Endothelial cell of umbilical vein (primary cell): ENCODE data around the gene PDAP1. TPM values are rescaled to one million over a fixed set of nuclear protein-coding genes. Genes with fewer than 3 reads are reported as not detected.

Experiments used
- BruUV-seq: library from RNA; stranded (reverse); fragments of 400-500 nt; replicated peaks from 2 replicates; lab custom pipeline; 2021; lab: Mats Ljungman, UMichigan
- CTCF ChIA-PET: fragments of 300-600, 350-600 bp; sonication (Branson Sonifier 250); formaldehyde crosslinking; loops from one replicate; lab custom pipeline; 2021; ENCODE audit warnings: antibody characterized with exemption, inconsistent platforms; lab: Charles Lee
- POLR2A ChIA-PET: fragments of 300-600, 350-600 bp; sonication (Branson Sonifier 250); formaldehyde crosslinking; loops from one replicate; lab custom pipeline; 2021; ENCODE audit warnings: antibody characterized with exemption, inconsistent platforms; lab: Charles Lee
- DNase-seq: peaks from one replicate; pipeline ENCODE4 v3.0.0-alpha.2; 2011; ENCODE audit warnings: low read depth, low spot score
- FAIRE-seq: peaks from 2 replicates; lab custom pipeline; 2011; peaks lifted over from hg19 to GRCh38; lab: Jason Lieb, UNC
- H2AFZ ChIP-seq: 2 replicates; pipeline ENCODE4 v1.6.0; 2012; ENCODE audit warnings: low read depth, low read length, control low read depth, inconsistent platforms
- H3K27ac ChIP-seq: 2 replicates; pipeline ENCODE4 v1.5.1; 2011; ENCODE audit warnings: low read depth, mild to moderate bottlenecking, control low read depth, low read length, moderate library complexity; ENCODE audit not compliant: insufficient read depth
- H3K27me3 ChIP-seq, 2 experiments: 2 replicates each; pipeline versions ENCODE4 v1.6.0 to v1.6.1; 2011; ENCODE audit warnings: low read length in 2 of 2, mixed read lengths in 1 of 2; ENCODE audit not compliant: control insufficient read depth in 2 of 2, insufficient read depth in 2 of 2
- H3K36me3 ChIP-seq, 2 experiments: 2 replicates in 1 of 2; 3 replicates in 1 of 2; pipeline ENCODE4 v1.5.1; 2011; ENCODE audit warnings: low read length in 2 of 2, mild to moderate bottlenecking in 1 of 2, moderate library complexity in 1 of 2; ENCODE audit not compliant: control insufficient read depth in 2 of 2, insufficient read depth in 2 of 2; ENCODE audit errors: extremely low read depth in 1 of 2
- H3K4me1 ChIP-seq: 3 replicates; pipeline ENCODE4 v1.5.1; 2011; ENCODE audit warnings: mild to moderate bottlenecking, low read length; ENCODE audit not compliant: control insufficient read depth, insufficient read depth; ENCODE audit errors: extremely low read depth
- H3K4me2 ChIP-seq: 2 replicates; pipeline ENCODE4 v1.6.1; 2011; ENCODE audit warnings: low read length, control low read depth, mixed read lengths; ENCODE audit not compliant: insufficient read depth
- H3K4me3 ChIP-seq, 3 experiments: fragments of 200-600 bp in 1 of 3; sonication (generic), shearing (Covaris generic) in 1 of 3; replicated peaks in 1 of 3; 2 replicates each; pipeline ENCODE4 v1.5.1; 2011 to 2016; ENCODE audit warnings: control low read depth in 3 of 3, low read length in 3 of 3, mild to moderate bottlenecking in 2 of 3, inconsistent platforms in 1 of 3, low read depth in 1 of 3, moderate library complexity in 1 of 3; ENCODE audit not compliant: insufficient read depth in 1 of 3
- H3K79me2 ChIP-seq: 2 replicates; pipeline ENCODE4 v1.6.0; 2012; ENCODE audit warnings: low read length, inconsistent platforms; ENCODE audit not compliant: control insufficient read depth, insufficient read depth
- H3K9ac ChIP-seq: replicated peaks from 2 replicates; pipeline ENCODE3; 2011; ENCODE audit warnings: low read length, control low read depth; ENCODE audit not compliant: insufficient read depth; ENCODE audit errors: extremely low read depth
- H3K9me1 ChIP-seq: replicated peaks from 3 replicates; pipeline ENCODE4 v1.6.0; 2011; ENCODE audit warnings: mild to moderate bottlenecking, low read length; ENCODE audit not compliant: control insufficient read depth, insufficient read depth; ENCODE audit errors: extremely low read depth
- H3K9me3 ChIP-seq: replicated peaks from 2 replicates; pipeline ENCODE4 v1.5.1; 2012; ENCODE audit warnings: low read length, inconsistent platforms; ENCODE audit not compliant: control insufficient read depth, insufficient read depth
- H4K20me1 ChIP-seq: replicated peaks from 2 replicates; pipeline ENCODE3; 2011; ENCODE audit warnings: mild to moderate bottlenecking, low read length; ENCODE audit not compliant: control insufficient read depth, insufficient read depth; ENCODE audit errors: extremely low read depth
- CTCF ChIP-seq, 2 donors: IDR thresholded peaks; 1 replicate in 1 of 2; 2 replicates in 1 of 2; pipeline ENCODE4 v1.5.1; 2011; ENCODE audit warnings: low read length in 2 of 2, mild to moderate bottlenecking in 2 of 2, moderate library complexity in 2 of 2, control low read depth in 1 of 2, inconsistent platforms in 1 of 2, low read depth in 1 of 2; ENCODE audit not compliant: insufficient read depth in 1 of 2; ENCODE audit errors: extremely low read depth in 1 of 2
- EZH2 ChIP-seq: IDR thresholded peaks from 2 replicates; pipeline ENCODE4 v1.6.1; 2012; ENCODE audit warnings: borderline replicate concordance, low read depth, mild to moderate bottlenecking, moderate library complexity, low read length, inconsistent platforms; ENCODE audit not compliant: severe bottlenecking
- FOS ChIP-seq: IDR thresholded peaks from 2 replicates; pipeline ENCODE4 v1.6.1; 2011; ENCODE audit warnings: mild to moderate bottlenecking, low read length, moderate library complexity, borderline replicate concordance; ENCODE audit not compliant: insufficient read depth
- GATA2 ChIP-seq: IDR thresholded peaks from 2 replicates; pipeline ENCODE4 v1.7.0; 2011; ENCODE audit warnings: low read depth, mild to moderate bottlenecking, moderate library complexity, mixed read lengths, low read length; ENCODE audit not compliant: insufficient read length, insufficient read depth
- JUN ChIP-seq: IDR thresholded peaks from 2 replicates; pipeline ENCODE4 v1.6.1; 2011; ENCODE audit warnings: borderline replicate concordance, low read depth; ENCODE audit not compliant: insufficient read length, insufficient read depth
- MYC ChIP-seq: IDR thresholded peaks from one replicate; pipeline ENCODE4 v1.6.1; 2011; ENCODE audit warnings: mild to moderate bottlenecking, low read depth, low read length
- POLR2A ChIP-seq: IDR thresholded peaks from 2 replicates; pipeline ENCODE4 v1.6.1; 2012; ENCODE audit warnings: low read depth, mild to moderate bottlenecking, control low read depth, low read length
- dilution Hi-C: fragments of 300-500 bp; cut with MboI; formaldehyde crosslinking; loops from one replicate; pipeline ENCODE4 v1.15.0; 2019; ENCODE audit warnings: low sequenced_read_pairs; ENCODE audit not compliant: extremely low pct_ligation_motif_present
- intact Hi-C: fragments of 100-400 bp; cut with micrococcal nuclease; formaldehyde crosslinking; loops from one replicate; pipeline ENCODE4 v1.10.0; 2022
- polyA plus RNA-seq, 4 experiments: library from polyadenylated mRNA; depleted of rRNA in 3 of 4; stranded (reverse) in 3 of 4; unstranded in 1 of 4; fragments of >200 nt; gene quantifications; 2 replicates each; pipeline versions ENCODE4 v1.2.1 to v1.2.3, GENCODE V29; 2011 to 2012; ENCODE audit warnings: missing spikeins in 1 of 4
- total RNA-seq: library from RNA; stranded (reverse); gene quantifications from 2 replicates; pipeline ENCODE4 v1.2.3, GENCODE V29; 2021

PDAP1 gene
- total and polyA plus RNA-seq, 2 donors (not counting 3 experiments of a cell fraction or from before 2014, with no cell fraction given) = 32.6 to 150 TPM

GRCh38 chr7:99406557-99406956, 1.8 kb downstream of the PDAP1 start:
- Histone ChIP-seq H3K36me3 (peaks cover 11 to 23% of the 10 kb centered on the region in 2 experiments), H3K9me1 (no peaks in the 10 kb centered on the region), H3K79me2 (peaks cover 76% of the 10 kb centered on the region), H3K4me2 (peak overlapping the region; percentile 91), H3K9ac (no peak overlapping the region), H3K9me3 (no peaks in the 10 kb centered on the region), H4K20me1 (peaks cover 3% of the 10 kb centered on the region), H3K27ac (no peak overlapping the region), H3K27me3 (no peaks in the 10 kb centered on the region), H3K4me3 (no peak overlapping the region), H2AFZ (no peak overlapping the region), H3K4me1 (peaks cover 21% of the 10 kb centered on the region)
- FAIRE-seq = no peak
- no peak for DNase-seq
- dilution Hi-C loops = no loop called here
- ChIA-PET CTCF (interaction anchor here (1.5 kb wide), 1 partner anchor 41 kb away, joined by 4 read pairs; no protein-coding TSS in a partner anchor), POLR2A (no interaction called here)
- intact Hi-C loops = no loop called here
- no peak for TF ChIP-seq CTCF (IDR thresholded peaks at IDR 0.05; ENCODE audit: extremely low read depth in 1 of 2, insufficient read depth in 1 of 2, low read depth in 1 of 2, low read length in 2 of 2)
- peak; percentile 33 for TF ChIP-seq POLR2A
- no TSS peak for BruUV-seq

- no TSS peak for BruUV-seq
- ChIA-PET POLR2A (interaction anchor here (0.6 to 1.2 kb wide), 2 partner anchors 27 to 30 kb away, joined by 3 to 5 read pairs; no protein-coding TSS in a partner anchor), CTCF (interaction anchor here (0.6 to 0.7 kb wide), 2 partner anchors 11 to 39 kb away, joined by 3 read pairs; no protein-coding TSS in a partner anchor)
- H3K9me1 ChIP-seq = no peaks in the 10 kb centered on the region
- no peak overlapping the region for H3K9ac ChIP-seq
- peaks cover 2% of the 10 kb centered on the region for H4K20me1 ChIP-seq
- H3K4me1 ChIP-seq = peaks cover 19% of the 10 kb centered on the region
- no peak overlapping the region for H3K27ac ChIP-seq
- DNase-seq = no peak
- no peaks in the 10 kb centered on the region for H3K9me3 ChIP-seq
- intact Hi-C loops = no loop called here
- dilution Hi-C loops = no loop called here
- peaks cover 63% of the 10 kb centered on the region for H3K79me2 ChIP-seq
- FAIRE-seq = no peak
- no peak for TF ChIP-seq JUN
- TF ChIP-seq MYC = no peak
- TF ChIP-seq GATA2 = no peak
- TF ChIP-seq EZH2 = no peak
- TF ChIP-seq FOS = no peak
- no peaks in the 10 kb centered on the region for H3K27me3 ChIP-seq
- no peak overlapping the region for H2AFZ ChIP-seq
- H3K36me3 ChIP-seq = peaks cover 15 to 31% of the 10 kb centered on the region in 2 experiments
- no peak overlapping the region for H3K4me2 ChIP-seq
- no peak overlapping the region for H3K4me3 ChIP-seq
Observed at GRCh38 chr7:99404977-99405320, 3.4 kb downstream of the PDAP1 start.
